Neural crest cell (in vitro differentiated cells): Measurements from ENCODE around the gene RECQL5. TPM values are rescaled to one million over a fixed set of nuclear protein-coding genes. Genes with fewer than 3 reads are reported as not detected.
"Not testable (repeated sequence)": the region's sequence is repeated elsewhere in the genome, so short reads cannot be mapped to it uniquely, and the experiment has no call there.

Experiments
- DNase-seq: peaks from one replicate; pipeline ENCODE4 v3.0.0; 2021; ENCODE audit warnings: low read depth, mixed read lengths, low spot score
- H3K27ac Mint-ChIP-seq: one replicate; pipeline ENCODE4 v1.8.0; 2021; ENCODE audit warnings: mild to moderate bottlenecking, mixed read lengths; ENCODE audit not compliant: unreplicated experiment
- H3K27me3 Mint-ChIP-seq: 2 replicates; pipeline ENCODE4 v1.8.0; 2021; ENCODE audit warnings: low read depth, mild to moderate bottlenecking, mixed read lengths
- H3K36me3 Mint-ChIP-seq: 2 replicates; pipeline ENCODE4 v1.8.0; 2021; ENCODE audit warnings: low read depth, mild to moderate bottlenecking, mixed read lengths
- H3K4me1 Mint-ChIP-seq: 2 replicates; pipeline ENCODE4 v1.8.0; 2021; ENCODE audit warnings: mixed read lengths
- H3K4me3 Mint-ChIP-seq: one replicate; pipeline ENCODE4 v1.8.0; 2021; ENCODE audit warnings: mild to moderate bottlenecking, mixed read lengths
- H3K9me3 Mint-ChIP-seq: 2 replicates; pipeline ENCODE4 v1.8.0; 2021; ENCODE audit warnings: mixed read lengths
- CTCF ChIP-seq: fragments of 200-600 bp; sonication (generic); conservative IDR thresholded peaks from 2 replicates; pipeline ENCODE4 v1.5.0; 2021; ENCODE audit warnings: antibody characterized with exemption, mild to moderate bottlenecking
- total RNA-seq: library from RNA; stranded (reverse); gene quantifications from 2 replicates; pipeline ENCODE4 v1.2.1, GENCODE V29; 2021

RECQL5 gene
- total RNA-seq, 1 donor from 2014 or later = 47.3 TPM

GRCh38 chr17:75596320-75597087, 70.5 kb downstream of the RECQL5 start:
- Mint-ChIP-seq H3K27ac (no peak overlapping the region), H3K27me3 (no peaks in the 10 kb centered on the region), H3K9me3 (no peaks in the 10 kb centered on the region), H3K4me3 (no peak overlapping the region), H3K36me3 (no peaks in the 10 kb centered on the region), H3K4me1 (no peaks in the 10 kb centered on the region)
- no peak for TF ChIP-seq CTCF
- no peak for DNase-seq

DNA sequence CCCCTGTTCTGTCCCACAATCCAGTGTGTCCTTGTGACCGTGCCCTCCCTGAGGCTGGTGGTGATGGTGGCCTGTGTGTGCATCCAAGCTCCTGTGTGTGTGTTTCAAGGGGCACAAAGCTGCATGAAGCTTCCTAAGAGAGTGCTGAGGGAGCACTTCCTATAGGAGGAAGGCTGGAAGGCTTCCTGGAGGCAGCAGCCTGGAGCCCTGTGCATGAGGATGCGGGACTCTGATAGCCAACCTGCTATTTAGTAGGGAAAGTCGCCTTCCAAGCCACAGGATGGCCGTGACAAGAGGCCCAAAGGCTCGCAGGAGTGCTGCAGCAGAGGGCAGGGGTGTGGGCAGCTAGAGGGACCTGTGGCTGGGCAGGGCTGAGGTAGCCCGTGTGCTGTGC, 71.0 kb downstream of the RECQL5 start:
- Mint-ChIP-seq H3K4me1 (no peaks in the 10 kb centered on the region), H3K27ac (no peak overlapping the region), H3K9me3 (no peaks in the 10 kb centered on the region), H3K36me3 (no peaks in the 10 kb centered on the region), H3K27me3 (no peaks in the 10 kb centered on the region), H3K4me3 (no peak overlapping the region)
- DNase-seq = no peak
- no peak for TF ChIP-seq CTCF

DNA sequence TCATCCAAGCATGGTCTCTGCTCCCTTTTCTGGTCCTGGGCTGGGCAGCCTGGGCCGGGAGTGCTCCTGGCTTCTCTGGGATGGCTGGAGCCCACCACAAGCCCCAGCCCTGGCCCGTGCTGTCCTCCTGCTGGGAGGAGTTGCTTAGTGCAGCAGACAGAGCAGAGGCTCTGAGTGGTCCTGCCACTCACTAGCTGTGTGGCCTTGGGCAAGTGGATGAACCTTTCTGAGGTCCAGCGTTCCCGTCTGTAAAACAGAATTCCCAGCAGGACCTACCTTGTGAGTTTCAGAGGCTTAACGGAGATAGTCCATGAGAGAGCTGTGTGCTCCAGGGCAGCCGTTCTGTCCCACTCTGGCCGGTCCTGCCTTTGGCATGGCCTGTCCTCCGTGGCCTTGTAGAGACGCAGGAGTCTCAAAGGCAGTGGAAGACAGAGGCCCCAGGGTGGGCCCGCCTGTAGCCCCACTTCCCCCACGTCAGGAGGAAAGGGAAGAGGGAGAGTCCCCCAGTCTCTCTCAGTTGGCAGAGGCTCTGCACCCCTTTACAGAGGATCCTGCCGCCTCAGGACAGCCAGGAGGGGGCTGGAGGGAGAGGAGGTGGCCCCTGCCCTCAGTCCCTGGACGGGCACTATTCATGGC, 71.6 kb downstream of the RECQL5 start:
- no peak for TF ChIP-seq CTCF
- Mint-ChIP-seq H3K4me3 (no peak overlapping the region), H3K9me3 (no peaks in the 10 kb centered on the region), H3K4me1 (no peaks in the 10 kb centered on the region), H3K27me3 (no peaks in the 10 kb centered on the region), H3K36me3 (no peaks in the 10 kb centered on the region), H3K27ac (no peak overlapping the region)
- DNase-seq = no peak

DNA sequence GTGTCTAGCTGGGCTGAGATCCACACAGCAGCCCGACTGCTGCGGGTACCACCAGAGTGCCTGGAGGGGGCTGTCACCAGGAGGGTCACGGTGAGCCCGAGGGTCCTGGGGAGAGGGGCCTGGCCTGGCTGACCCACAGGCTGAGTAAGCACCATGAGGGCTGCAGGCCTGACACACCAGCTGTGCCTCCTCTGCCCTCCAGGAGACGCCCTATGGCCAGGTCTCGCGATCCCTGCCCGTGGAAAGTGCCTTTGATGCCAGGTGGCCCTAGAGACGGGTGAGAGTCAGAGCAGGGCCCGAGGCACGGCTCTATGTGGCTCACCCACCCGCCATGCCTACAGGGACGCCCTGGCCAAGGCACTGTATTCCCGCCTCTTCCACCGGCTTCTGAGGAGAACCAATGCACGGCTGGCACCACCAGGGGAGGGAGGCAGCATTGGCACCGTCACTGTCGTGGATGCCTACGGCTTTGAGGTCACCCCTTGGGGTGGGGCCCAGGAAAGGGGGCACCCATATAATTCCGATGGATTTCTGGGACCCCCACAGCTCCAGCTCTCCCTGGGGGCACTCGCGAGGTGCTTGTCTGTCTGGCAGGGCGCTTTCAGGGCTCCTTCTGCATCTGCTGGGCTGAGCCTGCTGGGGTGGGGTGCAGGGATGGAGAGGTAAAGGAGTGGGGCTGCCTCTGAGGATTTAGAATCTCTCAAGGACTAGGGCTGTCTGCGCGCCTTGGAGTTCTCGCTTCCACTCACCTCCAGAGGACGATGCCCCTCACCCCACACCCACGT, 72.3 kb downstream of the RECQL5 start:
- Mint-ChIP-seq H3K27me3 (no peaks in the 10 kb centered on the region), H3K9me3 (no peaks in the 10 kb centered on the region), H3K4me1 (no peaks in the 10 kb centered on the region), H3K36me3 (no peaks in the 10 kb centered on the region), H3K27ac (no peak overlapping the region), H3K4me3 (no peak overlapping the region)
- TF ChIP-seq CTCF = no peak
- DNase-seq = no peak

DNA sequence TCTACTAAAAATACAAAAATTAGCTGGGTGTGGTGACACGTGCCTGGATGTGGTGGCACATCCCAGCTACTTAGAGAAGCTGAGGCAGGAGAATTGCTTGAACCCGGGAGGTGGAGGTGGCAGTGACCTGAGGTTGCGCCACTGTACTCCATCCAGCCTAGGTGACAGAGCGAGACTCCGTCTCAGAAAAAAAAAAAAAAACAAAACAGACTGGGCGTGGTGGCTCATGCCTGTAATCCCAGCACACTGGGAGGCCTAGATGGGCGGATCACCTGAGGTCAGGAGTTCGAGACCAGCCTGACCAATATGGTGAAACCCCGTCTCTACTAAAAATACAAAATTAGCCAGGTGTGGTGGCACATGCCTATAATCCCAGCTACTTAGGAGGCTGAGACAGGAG, 73.5 kb downstream of the RECQL5 start:
- H3K9me3 Mint-ChIP-seq, H3K36me3 Mint-ChIP-seq, DNase-seq, H3K4me1 Mint-ChIP-seq, H3K4me3 Mint-ChIP-seq, H3K27ac Mint-ChIP-seq, H3K27me3 Mint-ChIP-seq: not testable (repeated sequence)
